Measurements from ENCODE around the gene MAP3K8. TPM values are rescaled to one million over a fixed set of nuclear protein-coding genes. Genes with fewer than 3 reads are reported as not detected.

The MAP3K8 gene
- total RNA-seq, 4 donors from 2014 or later, result 30.3 to 54.8 (median 47.6) TPM

GRCh38 chr10:30411263-30411662, 22.7 kb upstream of the MAP3K8 start:
- TF ChIP-seq CTCF (IDR thresholded peaks at IDR 0.05; ENCODE audit: low read depth), result no peak

GRCh38 chr10:30412901-30413300, 21.1 kb upstream of the MAP3K8 start:
- no peak for TF ChIP-seq CTCF (IDR thresholded peaks at IDR 0.05; ENCODE audit: low read depth)

GRCh38 chr10:30413996-30414576, 19.9 kb upstream of the MAP3K8 start:
- no peak for TF ChIP-seq CTCF (IDR thresholded peaks at IDR 0.05; ENCODE audit: low read depth)

GRCh38 chr10:30415593-30415992, 18.4 kb upstream of the MAP3K8 start:
- TF ChIP-seq CTCF (IDR thresholded peaks at IDR 0.05; ENCODE audit: low read depth), result no peak

GRCh38 chr10:30417301-30417700, 16.7 kb upstream of the MAP3K8 start:
- no peak for TF ChIP-seq CTCF (IDR thresholded peaks at IDR 0.05; ENCODE audit: low read depth)

DNA sequence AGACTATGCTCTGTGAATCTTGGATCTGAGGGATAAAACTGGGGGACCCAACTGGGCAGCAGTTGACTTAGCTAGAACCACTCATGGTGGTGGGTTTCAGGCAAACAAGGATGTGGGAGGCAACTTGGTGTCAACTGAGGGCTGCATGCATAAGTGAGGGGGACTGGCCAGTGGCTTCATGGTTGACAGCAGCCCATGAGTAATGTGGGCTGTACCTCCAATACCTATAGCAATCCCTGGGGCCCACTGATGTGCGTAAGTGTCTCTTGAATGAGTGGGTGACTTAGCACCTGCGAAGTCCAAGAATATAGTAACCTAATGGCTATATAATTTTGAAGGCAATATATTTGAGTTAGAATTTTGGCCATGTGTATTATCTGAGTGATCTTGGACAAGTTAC, 13.7 kb upstream of the MAP3K8 start:
- no peak for TF ChIP-seq CTCF (IDR thresholded peaks at IDR 0.05; ENCODE audit: low read depth)

- TF ChIP-seq CTCF (IDR thresholded peaks at IDR 0.05; ENCODE audit: low read depth), result no peak
Measured at GRCh38 chr10:30420766-30421165, 13.2 kb upstream of the MAP3K8 start.

Measured in subcutaneous adipose tissue (tissue), 4 donors.